HG02884 (cell line): Measurements from ENCODE around the gene MYOZ3.
A peak's percentile ranks its signal among the peaks of the same experiment; 100 is the strongest.

Source experiments
- ATAC-seq: cut with Tn5 transposase; IDR thresholded peaks from one replicate; pipeline ENCODE4 v1.9.1; 2021; ENCODE audit warnings: mild to moderate bottlenecking, moderate library complexity; ENCODE audit not compliant: unreplicated experiment

The MYOZ3 gene

GRCh38 chr5:150690760-150691159, 29.7 kb downstream of the MYOZ3 start:
- ATAC-seq: no peak

GRCh38 chr5:150692276-150692675, 31.2 kb downstream of the MYOZ3 start:
- ATAC-seq: no peak

GRCh38 chr5:150694612-150695011, 33.6 kb downstream of the MYOZ3 start:
- ATAC-seq: no peak

- ATAC-seq: peak; percentile 2
Measured at GRCh38 chr5:150700246-150700593, 39.2 kb downstream of the MYOZ3 start.

- ATAC-seq: peak; percentile 97
Measured at GRCh38 chr5:150700594-150701377, 39.7 kb downstream of the MYOZ3 start, which contains the start of gene RBM22. RBM22 (minus strand) TSS chr5:150701062; CDS start chr5:150700985, 77 bp downstream.

- no peak for ATAC-seq
Measured at GRCh38 chr5:150703762-150704161, 42.7 kb downstream of the MYOZ3 start.

GRCh38 chr5:150706776-150707390, 45.8 kb downstream of the MYOZ3 start:
- ATAC-seq: no peak

- no peak for ATAC-seq
Measured at GRCh38 chr5:150710165-150710564, 49.1 kb downstream of the MYOZ3 start.

- ATAC-seq: no peak
Measured at GRCh38 chr5:150723845-150724244, 62.8 kb downstream of the MYOZ3 start.
